Measurements from ENCODE around the gene CD40. TPM values are rescaled to one million over a fixed set of nuclear protein-coding genes. Genes with fewer than 3 reads are reported as not detected.

CD40 gene
- polyA plus RNA-seq, 3 donors = 14.4 to 26.1 (median 18.8) TPM

DNA sequence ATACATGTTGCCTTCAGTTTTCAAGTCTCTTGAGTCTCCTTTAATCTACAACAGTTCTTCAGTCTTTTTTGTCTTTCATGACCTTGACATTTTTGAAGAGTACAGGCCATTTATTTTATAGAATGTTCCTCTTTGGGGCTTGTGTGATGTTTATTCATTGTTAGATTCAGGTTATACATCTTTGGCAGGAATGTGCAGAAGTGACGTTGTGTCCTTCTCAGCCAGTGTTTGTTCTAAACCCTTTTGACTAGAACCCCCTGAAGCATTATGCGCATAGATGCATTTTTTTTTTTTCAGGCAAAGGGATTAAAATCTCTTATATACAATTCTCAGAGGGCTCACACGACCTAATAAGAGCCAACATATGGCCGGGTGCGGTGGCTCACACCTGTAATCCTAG lies 17.1 kb upstream of the CD40 start:
- 100% methylated on average over 1 of the region's 5 CpGs for WGBS (ENCODE audit: insufficient coverage)
- no peaks in the 10 kb centered on the region for H3K36me3 Mint-ChIP-seq
- H3K9me3 Mint-ChIP-seq = peaks cover 0 to 16% (median 8%) of the 10 kb centered on the region in 7 donors
- no peak overlapping the region for H3K9ac ChIP-seq (ENCODE audit: insufficient read depth, low read length, poor library complexity, severe bottlenecking)
- no peaks in the 10 kb centered on the region for H3K36me3 ChIP-seq (replicated peaks in 1 of 2; ENCODE audit: control insufficient read depth in 1 of 2, insufficient read depth in 2 of 2, low read length in 2 of 2)
- H3K4me1 Mint-ChIP-seq = no peaks in the 10 kb centered on the region
- peaks cover 48 to 74% of the 10 kb centered on the region in 2 donors for H3K27me3 ChIP-seq (ENCODE audit: control insufficient read depth in 2 of 2, insufficient read depth in 2 of 2, low read length in 2 of 2)
- H4K20me1 ChIP-seq (ENCODE audit: insufficient read depth, low read length) = no peaks in the 10 kb centered on the region
- H3K79me2 ChIP-seq (ENCODE audit: insufficient read depth, low read length) = no peaks in the 10 kb centered on the region
- H3K9me3 ChIP-seq (replicated peaks in 1 of 2; ENCODE audit: control insufficient read depth in 1 of 2, insufficient read depth in 1 of 2, low read length in 2 of 2) = peaks cover 3% of the 10 kb centered on the region in 2 donors
- intact Hi-C loops (cut with micrococcal nuclease) = no loop called here
- no peaks in the 10 kb centered on the region for H3K4me1 ChIP-seq (ENCODE audit: control insufficient read depth in 1 of 2, insufficient read depth in 2 of 2, low read length in 2 of 2)
- no peak overlapping the region for H3K27ac ChIP-seq (ENCODE audit: low read depth in 1 of 2, low read length in 2 of 2)
- no peak overlapping the region for H3K4me3 ChIP-seq (replicated peaks in 1 of 3; ENCODE audit: low read depth in 2 of 3, low read length in 3 of 3)
- H3K27ac Mint-ChIP-seq = no peak overlapping the region
- no peak for DNase-seq
- H3K27me3 Mint-ChIP-seq (ENCODE audit: low read depth in 3 of 3) = peaks cover 50 to 78% (median 58%) of the 10 kb centered on the region in 3 donors
- TF ChIP-seq, protein P1, sequence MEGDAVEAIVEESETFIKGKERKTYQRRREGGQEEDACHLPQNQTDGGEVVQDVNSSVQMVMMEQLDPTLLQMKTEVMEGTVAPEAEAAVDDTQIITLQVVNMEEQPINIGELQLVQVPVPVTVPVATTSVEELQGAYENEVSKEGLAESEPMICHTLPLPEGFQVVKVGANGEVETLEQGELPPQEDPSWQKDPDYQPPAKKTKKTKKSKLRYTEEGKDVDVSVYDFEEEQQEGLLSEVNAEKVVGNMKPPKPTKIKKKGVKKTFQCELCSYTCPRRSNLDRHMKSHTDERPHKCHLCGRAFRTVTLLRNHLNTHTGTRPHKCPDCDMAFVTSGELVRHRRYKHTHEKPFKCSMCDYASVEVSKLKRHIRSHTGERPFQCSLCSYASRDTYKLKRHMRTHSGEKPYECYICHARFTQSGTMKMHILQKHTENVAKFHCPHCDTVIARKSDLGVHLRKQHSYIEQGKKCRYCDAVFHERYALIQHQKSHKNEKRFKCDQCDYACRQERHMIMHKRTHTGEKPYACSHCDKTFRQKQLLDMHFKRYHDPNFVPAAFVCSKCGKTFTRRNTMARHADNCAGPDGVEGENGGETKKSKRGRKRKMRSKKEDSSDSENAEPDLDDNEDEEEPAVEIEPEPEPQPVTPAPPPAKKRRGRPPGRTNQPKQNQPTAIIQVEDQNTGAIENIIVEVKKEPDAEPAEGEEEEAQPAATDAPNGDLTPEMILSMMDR (IDR thresholded peaks at IDR 0.05) = no peak
- H3K4me3 Mint-ChIP-seq = peak overlapping the region in 1 of 2 donors; percentile 32
- H2AFZ ChIP-seq (ENCODE audit: insufficient read depth, low read depth, low read length, poor library complexity, severe bottlenecking) = no peak overlapping the region
- no peak overlapping the region for H3K4me2 ChIP-seq (replicated peaks; ENCODE audit: extremely low read depth, low read length, poor library complexity, severe bottlenecking)

DNA sequence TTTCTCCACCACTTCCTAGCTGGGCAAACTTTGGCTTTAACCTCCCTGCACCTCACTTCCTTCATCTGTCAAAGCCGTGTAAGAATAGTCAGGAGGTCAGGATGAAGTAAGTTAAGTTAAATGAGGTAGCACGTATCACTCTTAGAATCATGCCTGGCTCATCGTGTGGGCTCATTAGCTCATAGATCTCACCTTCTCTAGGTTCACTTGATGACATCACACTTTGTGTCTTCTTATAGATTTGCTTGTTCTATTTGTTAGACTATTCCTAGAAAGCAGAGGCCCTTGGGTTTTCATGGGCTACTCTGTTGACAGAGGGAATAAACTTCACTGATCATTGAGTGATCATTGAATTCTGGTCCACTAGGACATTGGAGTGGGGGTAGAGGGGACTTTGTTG lies 16.2 kb upstream of the CD40 start:
- DNase-seq = no peak
- Histone ChIP-seq H3K4me2 (replicated peaks; ENCODE audit: extremely low read depth, low read length, poor library complexity, severe bottlenecking) (no peak overlapping the region), H3K36me3 (replicated peaks in 1 of 2; ENCODE audit: control insufficient read depth in 1 of 2, insufficient read depth in 2 of 2, low read length in 2 of 2) (no peaks in the 10 kb centered on the region), H3K4me1 (ENCODE audit: control insufficient read depth in 1 of 2, insufficient read depth in 2 of 2, low read length in 2 of 2) (no peaks in the 10 kb centered on the region), H3K4me3 (replicated peaks in 1 of 3; ENCODE audit: low read depth in 2 of 3, low read length in 3 of 3) (no peak overlapping the region), H2AFZ (ENCODE audit: insufficient read depth, low read depth, low read length, poor library complexity, severe bottlenecking) (no peak overlapping the region), H4K20me1 (ENCODE audit: insufficient read depth, low read length) (no peaks in the 10 kb centered on the region), H3K9ac (ENCODE audit: insufficient read depth, low read length, poor library complexity, severe bottlenecking) (no peak overlapping the region), H3K27me3 (ENCODE audit: control insufficient read depth in 2 of 2, insufficient read depth in 2 of 2, low read length in 2 of 2) (peaks cover 48 to 71% of the 10 kb centered on the region in 2 donors), H3K9me3 (replicated peaks in 1 of 2; ENCODE audit: control insufficient read depth in 1 of 2, insufficient read depth in 1 of 2, low read length in 2 of 2) (peaks cover 3% of the 10 kb centered on the region in 2 donors), H3K27ac (ENCODE audit: low read depth in 1 of 2, low read length in 2 of 2) (no peak overlapping the region), H3K79me2 (ENCODE audit: insufficient read depth, low read length) (no peaks in the 10 kb centered on the region)
- H3K4me1 Mint-ChIP-seq = no peaks in the 10 kb centered on the region
- intact Hi-C loops (cut with micrococcal nuclease) = no loop called here
- peaks cover 51 to 74% (median 57%) of the 10 kb centered on the region in 3 donors for H3K27me3 Mint-ChIP-seq (ENCODE audit: low read depth in 3 of 3)
- peaks cover 0 to 16% (median 8%) of the 10 kb centered on the region in 7 donors for H3K9me3 Mint-ChIP-seq
- WGBS (ENCODE audit: insufficient coverage) = no CpG with 5 or more reads among the region's 3 CpGs
- TF ChIP-seq, protein P1 (IDR thresholded peaks at IDR 0.05) = no peak
- H3K27ac Mint-ChIP-seq = no peak overlapping the region
- H3K36me3 Mint-ChIP-seq = no peaks in the 10 kb centered on the region
- H3K4me3 Mint-ChIP-seq = peak overlapping the region in 1 of 2 donors; percentile 58

All from CD14-positive monocyte (primary cell).